Parathyroid adenoma (tissue), 2 donors: ENCODE data around the gene DUSP28.

Source experiments
- H2AFZ ChIP-seq: fragments of 300-600 bp; sonication (generic); one replicate; pipeline ENCODE4 v1.7.0; 2017; ENCODE audit warnings: antibody characterized with exemption, mild to moderate bottlenecking
- H3K27ac ChIP-seq: fragments of 300-600 bp; sonication (generic); one replicate; pipeline ENCODE4 v1.7.0; 2017
- H3K27me3 ChIP-seq: fragments of 300-600 bp; sonication (generic); one replicate; pipeline ENCODE4 v1.7.0; 2017; ENCODE audit warnings: low read length; ENCODE audit not compliant: control insufficient read depth, insufficient read depth
- H3K36me3 ChIP-seq: fragments of 300-600 bp; sonication (generic); one replicate; pipeline ENCODE4 v1.7.0; 2017; ENCODE audit warnings: low read length; ENCODE audit not compliant: control insufficient read depth, insufficient read depth
- H3K4me1 ChIP-seq: fragments of 300-600 bp; sonication (generic); one replicate; pipeline ENCODE4 v1.7.0; 2017; ENCODE audit warnings: control low read depth
- H3K4me2 ChIP-seq: fragments of 300-600 bp; sonication (generic); one replicate; pipeline ENCODE4 v1.7.0; 2017; ENCODE audit warnings: low read length
- H3K4me3 ChIP-seq: fragments of 300-600 bp; sonication (generic); one replicate; pipeline ENCODE4 v1.7.0; 2017; ENCODE audit warnings: low read depth, low read length
- H3K79me2 ChIP-seq: fragments of 300-600 bp; sonication (generic); one replicate; pipeline ENCODE4 v1.7.0; 2017; ENCODE audit warnings: control low read depth
- H3K9ac ChIP-seq: fragments of 300-600 bp; sonication (generic); one replicate; pipeline ENCODE4 v1.7.0; 2017; ENCODE audit warnings: mild to moderate bottlenecking
- H3K9me3 ChIP-seq: fragments of 300-600 bp; sonication (generic); one replicate; pipeline ENCODE4 v1.7.0; 2017; ENCODE audit warnings: low read length; ENCODE audit not compliant: control insufficient read depth
- CTCF ChIP-seq: fragments of 300-600 bp; sonication (generic); IDR thresholded peaks from one replicate; pipeline ENCODE4 v1.7.0; 2017; ENCODE audit warnings: antibody characterized with exemption, mild to moderate bottlenecking
- donor health status: primary hyperparathyroidism.

The DUSP28 gene, protein sequence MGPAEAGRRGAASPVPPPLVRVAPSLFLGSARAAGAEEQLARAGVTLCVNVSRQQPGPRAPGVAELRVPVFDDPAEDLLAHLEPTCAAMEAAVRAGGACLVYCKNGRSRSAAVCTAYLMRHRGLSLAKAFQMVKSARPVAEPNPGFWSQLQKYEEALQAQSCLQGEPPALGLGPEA

DNA sequence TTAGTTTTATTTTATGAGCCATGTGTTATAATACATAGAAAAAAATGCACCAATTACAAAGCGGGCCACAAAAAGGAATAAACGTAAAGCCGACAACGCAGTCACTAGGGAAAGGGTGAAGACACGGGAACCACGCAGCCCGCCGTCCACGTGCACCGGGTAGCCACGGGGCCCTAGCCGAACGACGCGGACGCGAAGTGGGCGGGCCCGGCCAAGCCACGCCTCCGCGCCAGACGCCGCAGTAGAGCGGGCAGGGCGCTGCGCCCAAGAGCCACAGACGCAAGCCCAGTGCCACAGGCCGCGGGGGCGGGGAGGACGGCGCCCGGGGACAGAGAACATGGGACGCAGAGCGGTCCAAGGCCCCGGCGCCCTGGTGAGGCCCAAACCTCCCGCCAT is at the start of gene DUSP28:
DUSP28 (plus strand) TSS at position 274 of the 396 bp plus-strand sequence. CDS start 328 bp downstream, outside the sequence.
- Histone ChIP-seq H3K27me3 (no peaks in the 10 kb centered on the region), H3K9ac (peak within 1 kb of the TSS; percentile 93), H3K36me3 (no peaks in the 10 kb centered on the region), H3K79me2 (peaks cover 30% of the 10 kb centered on the region), H3K4me2 (peak within 1 kb of the TSS; percentile 80), H3K9me3 (no peaks in the 10 kb centered on the region), H3K27ac (peak within 1 kb of the TSS; percentile 89), H3K4me3 (peak within 1 kb of the TSS; percentile 80), H2AFZ (peak within 1 kb of the TSS; percentile 97), H3K4me1 (peaks cover 16% of the 10 kb centered on the region)
- TF ChIP-seq CTCF: no peak

- Histone ChIP-seq H3K9me3 (no peaks in the 10 kb centered on the region), H3K4me3 (no peak overlapping the region), H3K4me1 (peaks cover 3% of the 10 kb centered on the region), H3K79me2 (no peaks in the 10 kb centered on the region), H2AFZ (no peak overlapping the region), H3K27ac (no peak overlapping the region), H3K27me3 (no peaks in the 10 kb centered on the region), H3K9ac (no peak overlapping the region), H3K4me2 (no peak overlapping the region), H3K36me3 (no peaks in the 10 kb centered on the region)
- TF ChIP-seq CTCF: no peak
Observed at GRCh38 chr2:240510513-240511210, 49.5 kb upstream of the DUSP28 start.

GRCh38 chr2:240511351-240512108 is 48.6 kb upstream of the DUSP28 start:
- Histone ChIP-seq H3K27me3 (no peaks in the 10 kb centered on the region), H2AFZ (no peak overlapping the region), H3K4me2 (no peak overlapping the region), H3K9ac (no peak overlapping the region), H3K79me2 (no peaks in the 10 kb centered on the region), H3K27ac (no peak overlapping the region), H3K4me1 (peaks cover 3% of the 10 kb centered on the region), H3K4me3 (no peak overlapping the region), H3K36me3 (no peaks in the 10 kb centered on the region), H3K9me3 (no peaks in the 10 kb centered on the region)
- no peak for TF ChIP-seq CTCF

DNA sequence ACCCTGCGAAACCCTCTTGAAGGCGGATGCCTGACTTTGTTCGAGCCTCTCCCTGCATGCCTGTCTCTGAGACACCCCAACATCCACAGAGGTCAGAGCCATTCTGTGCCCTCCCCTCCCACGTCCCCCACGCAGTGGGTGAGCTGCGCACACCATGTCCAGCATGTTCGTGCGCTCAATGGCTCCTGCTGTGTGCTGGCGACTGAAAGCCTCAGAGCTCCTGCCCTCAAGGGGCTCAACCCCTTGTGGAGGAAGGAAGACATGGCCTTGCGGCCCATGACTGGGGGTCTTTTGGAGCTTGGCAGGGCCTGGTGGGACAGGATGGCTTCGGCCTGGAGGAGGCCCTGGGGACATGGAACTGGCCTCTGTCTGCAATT is 48.1 kb upstream of the DUSP28 start:
- TF ChIP-seq CTCF: no peak
- H3K4me2 ChIP-seq: no peak overlapping the region
- H3K36me3 ChIP-seq: no peaks in the 10 kb centered on the region
- H3K27ac ChIP-seq: no peak overlapping the region
- H3K9ac ChIP-seq: no peak overlapping the region
- no peaks in the 10 kb centered on the region for H3K27me3 ChIP-seq
- H3K79me2 ChIP-seq: no peaks in the 10 kb centered on the region
- no peaks in the 10 kb centered on the region for H3K9me3 ChIP-seq
- no peak overlapping the region for H3K4me3 ChIP-seq
- H3K4me1 ChIP-seq: peaks cover 3% of the 10 kb centered on the region
- H2AFZ ChIP-seq: no peak overlapping the region
